ENCODE measurements around the gene PRR30.

The PRR30 gene

GRCh38 chr2:27159271-27159670 is 20.1 kb upstream of the PRR30 start:
- TF ChIP-seq EP300 (IDR thresholded peaks at IDR 0.05; ENCODE audit: borderline replicate concordance) (no peak), CREB1 (IDR thresholded peaks at IDR 0.05; ENCODE audit: low read depth) (no peak), CEBPB (IDR thresholded peaks at IDR 0.05) (no peak), FOXM1 (IDR thresholded peaks at IDR 0.05; ENCODE audit: borderline replicate concordance, low read depth) (no peak), TEAD4 (IDR thresholded peaks at IDR 0.05) (no peak), TAF1 (IDR thresholded peaks at IDR 0.05; ENCODE audit: low read depth) (no peak), ZBTB7A (IDR thresholded peaks at IDR 0.05; ENCODE audit: low read depth) (no peak), NFIC (IDR thresholded peaks at IDR 0.05) (no peak), TCF12 (IDR thresholded peaks at IDR 0.05; ENCODE audit: low read depth) (no peak), REST (IDR thresholded peaks at IDR 0.05; ENCODE audit: low read depth) (no peak), EGR1 (IDR thresholded peaks at IDR 0.05) (no peak), RAD21 (IDR thresholded peaks at IDR 0.05; ENCODE audit: low read depth) (no peak), YY1 (IDR thresholded peaks at IDR 0.05; ENCODE audit: low read depth) (no peak)
- TF ChIP-seq, protein P1, sequence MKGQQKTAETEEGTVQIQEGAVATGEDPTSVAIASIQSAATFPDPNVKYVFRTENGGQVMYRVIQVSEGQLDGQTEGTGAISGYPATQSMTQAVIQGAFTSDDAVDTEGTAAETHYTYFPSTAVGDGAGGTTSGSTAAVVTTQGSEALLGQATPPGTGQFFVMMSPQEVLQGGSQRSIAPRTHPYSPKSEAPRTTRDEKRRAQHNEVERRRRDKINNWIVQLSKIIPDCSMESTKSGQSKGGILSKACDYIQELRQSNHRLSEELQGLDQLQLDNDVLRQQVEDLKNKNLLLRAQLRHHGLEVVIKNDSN (IDR thresholded peaks at IDR 0.05) = no peak
- TF ChIP-seq, protein P2, sequence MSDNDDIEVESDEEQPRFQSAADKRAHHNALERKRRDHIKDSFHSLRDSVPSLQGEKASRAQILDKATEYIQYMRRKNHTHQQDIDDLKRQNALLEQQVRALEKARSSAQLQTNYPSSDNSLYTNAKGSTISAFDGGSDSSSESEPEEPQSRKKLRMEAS (IDR thresholded peaks at IDR 0.05) = no peak

DNA sequence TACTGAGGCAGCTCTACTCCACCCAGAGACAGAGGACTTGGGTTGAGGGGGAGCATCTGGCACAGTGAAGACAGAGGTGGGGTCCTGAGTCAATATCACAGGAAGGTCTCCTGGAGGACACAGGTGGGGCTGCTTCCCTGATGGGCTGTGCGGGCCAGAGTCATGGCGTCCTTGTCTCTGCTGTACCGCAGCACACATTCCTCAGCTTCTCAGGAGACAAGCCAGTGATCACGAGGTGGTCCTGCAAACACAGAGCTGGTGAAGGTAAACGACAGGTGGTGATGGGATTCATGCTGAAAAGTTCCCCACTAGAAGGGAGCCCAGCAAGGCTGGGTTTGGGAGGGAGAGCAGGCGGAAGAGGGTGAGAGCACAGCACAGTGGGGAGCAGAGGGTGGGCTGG is 19.3 kb upstream of the PRR30 start:
- TF ChIP-seq TAF1 (IDR thresholded peaks at IDR 0.05; ENCODE audit: low read depth) = no peak
- TF ChIP-seq REST (IDR thresholded peaks at IDR 0.05; ENCODE audit: low read depth) = no peak
- TF ChIP-seq ZBTB7A (IDR thresholded peaks at IDR 0.05; ENCODE audit: low read depth) = no peak
- no peak for TF ChIP-seq FOXM1 (IDR thresholded peaks at IDR 0.05; ENCODE audit: borderline replicate concordance, low read depth)

GRCh38 chr2:27155069-27155520 is 15.9 kb upstream of the PRR30 start:
- TF ChIP-seq YY1 (IDR thresholded peaks at IDR 0.05; ENCODE audit: low read depth) (no peak), RAD21 (IDR thresholded peaks at IDR 0.05; ENCODE audit: low read depth) (no peak), TCF12 (IDR thresholded peaks at IDR 0.05; ENCODE audit: low read depth) (no peak), TAF1 (IDR thresholded peaks at IDR 0.05; ENCODE audit: low read depth) (no peak), TEAD4 (IDR thresholded peaks at IDR 0.05) (no peak)
- TF ChIP-seq, protein P2 (IDR thresholded peaks at IDR 0.05) = no peak

GRCh38 chr2:27154488-27154887 is 15.3 kb upstream of the PRR30 start:
- TF ChIP-seq RAD21 (IDR thresholded peaks at IDR 0.05; ENCODE audit: low read depth) (no peak), TEAD4 (IDR thresholded peaks at IDR 0.05) (no peak), CREB1 (IDR thresholded peaks at IDR 0.05; ENCODE audit: low read depth) (no peak), YY1 (IDR thresholded peaks at IDR 0.05; ENCODE audit: low read depth) (no peak), TAF1 (IDR thresholded peaks at IDR 0.05; ENCODE audit: low read depth) (no peak), CEBPB (IDR thresholded peaks at IDR 0.05) (no peak), NFIC (IDR thresholded peaks at IDR 0.05) (no peak), ZBTB7A (IDR thresholded peaks at IDR 0.05; ENCODE audit: low read depth) (no peak), REST (IDR thresholded peaks at IDR 0.05; ENCODE audit: low read depth) (no peak), FOXM1 (IDR thresholded peaks at IDR 0.05; ENCODE audit: borderline replicate concordance, low read depth) (no peak), EGR1 (IDR thresholded peaks at IDR 0.05) (no peak), EP300 (IDR thresholded peaks at IDR 0.05; ENCODE audit: borderline replicate concordance) (no peak), TCF12 (IDR thresholded peaks at IDR 0.05; ENCODE audit: low read depth) (no peak)
- TF ChIP-seq, protein P1 (IDR thresholded peaks at IDR 0.05) = no peak
- TF ChIP-seq, protein P2 (IDR thresholded peaks at IDR 0.05) = no peak
